Measurements from ENCODE around the gene TTYH2. TPM values are rescaled to one million over a fixed set of nuclear protein-coding genes. Genes with fewer than 3 reads are reported as not detected.
"Not testable (repeated sequence)": the region's sequence is repeated elsewhere in the genome, so short reads cannot be mapped to it uniquely, and the experiment has no call there.

The TTYH2 gene
- polyA plus RNA-seq, 1 donor from 2014 or later = 0.58 TPM

DNA sequence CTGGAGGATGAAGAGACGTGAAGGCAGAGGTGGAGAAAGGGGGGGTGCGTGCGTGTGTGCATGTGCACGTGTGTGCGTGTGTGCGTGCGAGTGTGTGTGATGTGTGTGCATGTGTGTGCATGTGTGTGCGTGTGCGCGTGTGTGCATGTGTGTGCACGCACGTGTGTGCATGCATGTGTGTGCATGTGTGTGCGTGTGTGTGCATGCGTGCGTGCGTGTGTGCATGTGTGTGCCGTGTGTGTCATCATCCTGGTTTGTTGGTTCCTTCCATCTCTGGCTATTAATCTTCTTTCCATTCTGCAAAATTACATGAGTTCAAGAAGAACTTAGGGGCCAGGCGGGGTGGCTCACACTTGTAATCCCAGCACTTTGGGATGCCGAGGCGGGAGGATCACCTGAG is 26.9 kb upstream of the TTYH2 start:
- Mint-ChIP-seq H3K27ac (no peak overlapping the region), H3K27me3 (peaks cover 14% of the 10 kb centered on the region), H3K9me3 (peaks cover 0 to 4% (median 0%) of the 10 kb centered on the region in 3 donors)

DNA sequence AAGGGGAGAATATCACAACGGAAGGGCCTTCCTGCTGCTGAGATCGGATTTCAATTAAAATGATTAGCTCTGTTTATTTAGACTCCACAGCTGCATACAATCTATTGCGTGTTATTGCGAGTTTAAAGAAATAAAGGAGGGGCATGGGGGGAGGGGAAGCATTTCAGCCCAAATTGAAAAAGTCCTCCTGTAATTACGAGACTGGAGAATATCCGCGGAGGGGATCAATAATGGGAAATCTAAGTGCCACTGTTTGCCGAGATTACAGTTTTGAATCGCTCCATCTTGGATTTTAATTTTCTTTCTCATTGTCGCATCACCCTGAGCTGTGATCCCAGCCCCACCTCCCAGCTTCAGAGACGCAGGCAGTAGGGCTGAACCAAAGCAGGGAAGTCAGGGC is 25.6 kb upstream of the TTYH2 start:
- no peak overlapping the region for H3K4me3 Mint-ChIP-seq
- H3K9me3 Mint-ChIP-seq = peaks cover 0 to 4% (median 0%) of the 10 kb centered on the region in 3 donors
- peaks cover under 1% of the 10 kb centered on the region for H3K36me3 Mint-ChIP-seq
- H3K4me1 Mint-ChIP-seq = peaks cover 0 to 1% (median 0%) of the 10 kb centered on the region in 3 donors
- H3K27ac Mint-ChIP-seq = no peak overlapping the region
- peaks cover 13% of the 10 kb centered on the region for H3K27me3 Mint-ChIP-seq

More for the DNA sequence above, 26.9 kb upstream of the TTYH2 start:
- Mint-ChIP-seq H3K4me1 (no peaks in the 10 kb centered on the region), H3K4me3 (no peak overlapping the region), H3K36me3 (no peaks in the 10 kb centered on the region)

DNA sequence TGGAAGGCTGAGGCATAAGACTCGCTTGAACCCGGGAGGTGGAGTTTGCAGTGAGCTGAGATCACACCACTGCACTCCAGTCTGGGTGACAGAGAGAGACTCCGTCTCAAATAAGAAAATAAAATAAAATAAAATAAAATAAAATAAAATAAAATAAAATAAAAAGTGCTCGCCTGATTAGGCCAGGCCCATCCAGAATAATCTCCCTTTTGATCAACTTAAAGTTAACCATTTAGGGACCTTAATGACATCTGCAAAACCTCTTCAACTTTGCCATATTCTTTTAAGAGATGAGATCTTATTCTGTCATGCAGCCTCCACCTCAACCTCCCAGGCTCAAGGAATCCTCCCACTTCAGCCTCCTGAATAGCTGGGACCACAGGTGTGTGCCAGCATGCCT is 24.7 kb upstream of the TTYH2 start:
- not testable (repeated sequence) for H3K4me1 Mint-ChIP-seq, H3K36me3 Mint-ChIP-seq, H3K27ac Mint-ChIP-seq, H3K4me3 Mint-ChIP-seq, H3K9me3 Mint-ChIP-seq
- H3K27me3 Mint-ChIP-seq = peaks cover 14% of the 10 kb centered on the region

DNA sequence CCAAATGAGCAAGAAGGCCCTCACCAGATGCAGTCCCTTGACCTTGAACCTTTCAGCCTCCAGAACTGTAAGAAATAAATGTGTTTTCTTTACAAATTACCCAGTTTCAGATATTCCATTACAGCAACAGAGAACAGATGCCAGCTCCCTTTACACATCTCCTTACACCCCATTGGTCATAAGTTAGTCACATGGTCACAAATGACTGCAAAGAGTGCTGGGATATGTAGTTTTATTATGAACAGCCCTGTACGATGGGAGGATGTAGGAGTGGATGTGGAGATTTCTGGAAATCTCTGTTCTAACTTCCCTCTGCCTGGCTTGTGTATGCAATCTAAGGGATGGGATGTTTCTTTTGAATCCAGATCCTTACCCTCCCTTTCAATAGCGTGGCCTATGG is 23.2 kb upstream of the TTYH2 start:
- H3K4me3 Mint-ChIP-seq = no peak overlapping the region
- peaks cover 0 to 4% (median 0%) of the 10 kb centered on the region in 3 donors for H3K9me3 Mint-ChIP-seq
- peaks cover 0 to 2% (median 0%) of the 10 kb centered on the region in 3 donors for H3K4me1 Mint-ChIP-seq
- peaks cover 1% of the 10 kb centered on the region for H3K36me3 Mint-ChIP-seq
- no peak overlapping the region for H3K27ac Mint-ChIP-seq
- peaks cover 25% of the 10 kb centered on the region for H3K27me3 Mint-ChIP-seq

DNA sequence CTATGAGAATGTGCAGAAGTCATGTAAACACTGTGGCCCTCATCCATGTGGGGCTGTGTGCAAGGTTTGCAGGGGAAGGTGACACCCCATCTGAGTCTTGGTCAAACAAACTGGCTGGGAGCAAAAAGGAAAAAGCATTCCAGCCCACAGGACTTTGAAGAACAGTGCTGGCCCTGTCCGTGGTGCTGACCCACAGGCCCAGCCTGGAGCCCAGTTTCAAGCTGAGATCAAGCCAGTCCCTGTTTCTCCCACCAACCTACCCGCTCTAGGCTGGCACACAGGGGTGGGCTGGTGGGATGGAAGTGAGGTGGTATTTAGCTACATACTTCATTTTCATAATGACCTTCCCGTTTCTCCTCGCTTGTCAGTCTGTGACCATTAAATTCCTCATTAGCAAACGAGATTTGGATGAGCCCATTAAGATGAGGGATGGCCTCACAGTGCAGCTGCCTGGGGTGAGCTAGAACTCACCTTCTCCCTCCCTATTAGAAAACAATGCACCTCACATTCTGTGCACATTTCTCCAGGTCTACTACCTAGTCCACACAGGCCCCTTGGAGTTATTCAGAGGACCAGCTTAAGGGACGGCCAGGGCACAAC is 22.5 kb upstream of the TTYH2 start:
- Mint-ChIP-seq H3K9me3 (peaks cover 0 to 4% (median 0%) of the 10 kb centered on the region in 3 donors), H3K27ac (no peak overlapping the region), H3K36me3 (peaks cover 1% of the 10 kb centered on the region), H3K27me3 (peaks cover 30% of the 10 kb centered on the region), H3K4me3 (no peak overlapping the region), H3K4me1 (peaks cover 0 to 2% (median 0%) of the 10 kb centered on the region in 3 donors)

DNA sequence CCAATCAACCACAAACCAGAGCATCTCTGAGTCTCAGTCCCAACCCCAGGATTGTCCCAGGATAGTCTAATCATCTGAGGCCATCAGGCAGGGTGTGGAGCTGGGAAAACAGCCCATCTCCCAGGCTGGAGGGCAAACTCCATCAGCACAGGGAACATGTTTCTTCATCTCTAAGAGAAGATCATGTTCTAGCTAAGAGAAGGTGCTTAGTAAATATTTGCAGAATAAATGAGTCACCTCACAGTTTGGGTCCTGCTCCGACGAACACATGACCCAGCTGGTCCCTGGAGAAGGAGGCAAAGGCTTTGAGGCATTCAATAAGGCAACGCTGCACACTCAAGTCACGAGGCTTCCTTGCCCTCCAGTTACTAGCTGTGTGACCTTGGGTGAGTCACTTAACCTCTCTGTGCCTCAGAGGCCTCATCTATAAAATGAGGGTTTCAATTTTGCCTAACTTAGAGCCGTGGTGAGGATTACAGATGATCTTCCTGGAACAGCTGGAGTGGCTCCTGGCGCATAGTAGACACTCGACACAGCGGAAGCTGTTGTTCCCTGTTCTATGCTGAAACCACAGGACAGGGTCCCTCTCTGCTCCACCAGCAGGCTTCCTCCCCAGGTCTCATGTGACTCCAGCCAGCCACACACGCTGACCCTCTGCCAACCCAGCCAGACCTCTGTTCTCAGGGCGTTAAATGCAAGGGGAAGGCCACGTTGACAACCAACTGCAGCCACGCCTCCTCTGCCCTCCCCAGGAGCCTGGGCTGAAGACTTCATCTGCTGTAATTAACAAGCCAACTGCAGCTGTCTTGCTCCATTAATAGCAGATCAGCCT is 20.2 kb upstream of the TTYH2 start:
- H3K4me3 Mint-ChIP-seq = no peak overlapping the region
- H3K27me3 Mint-ChIP-seq = peaks cover 33% of the 10 kb centered on the region
- H3K27ac Mint-ChIP-seq = no peak overlapping the region
- peaks cover 0 to 2% (median 0%) of the 10 kb centered on the region in 3 donors for H3K4me1 Mint-ChIP-seq
- peaks cover 0 to 4% (median 0%) of the 10 kb centered on the region in 3 donors for H3K9me3 Mint-ChIP-seq
- peaks cover 1% of the 10 kb centered on the region for H3K36me3 Mint-ChIP-seq

DNA sequence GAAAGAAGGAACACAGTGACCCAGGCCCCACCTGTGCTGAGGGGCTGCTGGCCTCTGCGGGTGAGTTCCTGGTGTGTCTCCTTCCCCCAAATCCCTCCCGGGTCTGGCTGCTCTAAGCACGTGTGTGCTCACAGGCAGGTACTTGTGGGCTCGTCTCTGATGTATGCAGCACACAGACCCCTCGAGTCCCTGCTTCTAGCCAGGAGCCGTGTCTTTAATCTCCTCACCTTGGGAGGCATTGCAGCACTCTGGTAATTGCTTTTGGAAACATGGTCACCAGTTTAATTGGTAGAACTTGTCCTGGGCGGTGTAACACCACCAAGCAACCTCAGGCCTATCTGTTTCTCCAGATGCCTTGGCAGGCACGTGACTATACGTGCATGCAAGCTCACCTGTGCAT is 18.7 kb upstream of the TTYH2 start:
- Mint-ChIP-seq H3K9me3 (peaks cover 0 to 4% (median 0%) of the 10 kb centered on the region in 3 donors), H3K27ac (peak overlapping the region in 1 of 3 donors; percentile 47), H3K27me3 (peaks cover 37% of the 10 kb centered on the region), H3K4me1 (peaks cover 0 to 5% (median 2%) of the 10 kb centered on the region in 3 donors), H3K36me3 (peaks cover 1% of the 10 kb centered on the region), H3K4me3 (no peak overlapping the region)

DNA sequence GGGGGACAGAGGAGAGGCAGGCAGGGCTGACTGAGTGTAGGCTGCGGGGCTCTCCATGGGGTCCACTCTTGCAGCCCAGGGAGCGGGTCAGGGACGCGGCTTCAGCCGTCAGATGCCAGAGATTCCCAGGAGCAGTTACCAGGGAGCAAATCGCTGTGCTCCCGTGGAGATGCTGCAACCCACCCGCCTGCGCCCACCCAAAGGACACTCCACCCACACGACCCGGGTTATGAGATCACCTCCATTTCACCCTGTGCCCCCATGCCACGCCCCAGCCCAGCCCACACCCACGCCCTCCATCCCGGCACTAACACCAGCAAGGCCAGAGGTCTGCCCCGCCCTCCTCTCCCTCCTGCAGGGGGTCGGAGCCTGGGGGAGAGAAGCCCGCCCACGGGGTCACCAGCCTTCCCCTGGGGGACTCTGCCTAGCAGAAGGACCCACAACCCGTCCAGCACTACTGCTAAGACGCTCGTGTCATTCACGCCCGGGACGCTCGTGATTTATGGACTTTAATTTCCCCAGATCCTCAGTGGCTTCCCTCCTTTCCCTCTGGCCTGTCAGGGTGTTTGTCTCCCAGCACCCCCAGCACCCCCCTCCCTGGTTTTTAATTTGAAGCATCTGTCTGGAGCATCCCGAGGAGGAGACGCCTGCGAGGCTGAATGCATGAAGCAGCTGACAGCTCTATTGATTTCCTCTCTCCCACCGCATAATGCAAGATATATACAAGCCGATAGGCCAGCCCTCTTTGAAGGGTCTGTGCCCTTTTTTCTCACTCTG is 16.6 kb upstream of the TTYH2 start:
- peaks cover 0 to 7% (median 3%) of the 10 kb centered on the region in 3 donors for H3K4me1 Mint-ChIP-seq
- H3K27ac Mint-ChIP-seq = no peak overlapping the region
- no peak overlapping the region for H3K4me3 Mint-ChIP-seq
- H3K9me3 Mint-ChIP-seq = no peaks in the 10 kb centered on the region
- peaks cover 1% of the 10 kb centered on the region for H3K36me3 Mint-ChIP-seq
- H3K27me3 Mint-ChIP-seq = peaks cover 49% of the 10 kb centered on the region

DNA sequence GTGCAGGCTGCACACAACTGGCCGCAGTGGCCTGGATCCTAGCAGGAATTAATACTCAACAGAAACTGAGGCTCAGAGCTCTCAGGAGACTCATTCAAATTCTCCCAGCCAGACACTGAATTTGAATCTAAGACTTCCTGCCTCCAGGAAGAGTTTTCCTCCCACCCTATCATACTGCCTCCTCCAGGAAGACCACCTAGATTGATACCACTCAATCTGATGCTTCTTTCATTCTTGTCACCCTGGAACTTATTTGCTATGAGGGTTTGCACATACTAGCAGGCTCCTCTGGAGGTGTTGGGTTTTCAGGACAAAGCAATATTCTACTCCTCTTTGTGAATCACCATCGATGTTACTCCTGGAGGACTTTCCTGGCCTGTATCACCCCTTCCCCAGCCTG is 15.6 kb upstream of the TTYH2 start:
- H3K36me3 Mint-ChIP-seq = peaks cover under 1% of the 10 kb centered on the region
- no peaks in the 10 kb centered on the region for H3K9me3 Mint-ChIP-seq
- peaks cover 52% of the 10 kb centered on the region for H3K27me3 Mint-ChIP-seq
- peaks cover 3 to 5% (median 4%) of the 10 kb centered on the region in 3 donors for H3K4me1 Mint-ChIP-seq
- H3K4me3 Mint-ChIP-seq = no peak overlapping the region
- H3K27ac Mint-ChIP-seq = no peak overlapping the region

DNA sequence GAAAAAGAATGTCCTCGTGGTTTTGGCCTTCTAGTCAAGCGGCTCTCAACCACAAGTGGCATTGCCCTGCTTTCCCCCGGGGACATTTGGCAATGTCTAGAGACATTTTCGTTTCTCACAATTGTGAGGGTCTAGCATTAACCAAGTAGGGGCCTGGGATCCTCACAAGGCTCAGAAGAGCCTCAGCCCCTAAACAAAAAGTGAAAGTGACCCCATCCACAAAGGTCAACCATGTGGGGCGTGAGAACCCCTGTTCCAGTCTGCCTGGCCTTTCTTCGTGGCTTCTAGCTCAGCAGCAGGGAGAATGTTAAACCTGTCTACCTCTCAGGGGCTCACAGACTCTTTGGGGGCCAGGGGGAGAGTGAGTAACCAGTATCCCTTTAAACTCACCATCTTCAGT is 14.7 kb upstream of the TTYH2 start:
- H3K9me3 Mint-ChIP-seq = no peaks in the 10 kb centered on the region
- H3K27me3 Mint-ChIP-seq = peaks cover 46% of the 10 kb centered on the region
- peak overlapping the region in 1 of 3 donors; percentile 81 for H3K27ac Mint-ChIP-seq
- H3K4me3 Mint-ChIP-seq = peak overlapping the region in 2 of 4 donors; percentile 10 to 83
- H3K36me3 Mint-ChIP-seq = no peaks in the 10 kb centered on the region
- H3K4me1 Mint-ChIP-seq = peaks cover 6 to 8% (median 8%) of the 10 kb centered on the region in 3 donors

DNA sequence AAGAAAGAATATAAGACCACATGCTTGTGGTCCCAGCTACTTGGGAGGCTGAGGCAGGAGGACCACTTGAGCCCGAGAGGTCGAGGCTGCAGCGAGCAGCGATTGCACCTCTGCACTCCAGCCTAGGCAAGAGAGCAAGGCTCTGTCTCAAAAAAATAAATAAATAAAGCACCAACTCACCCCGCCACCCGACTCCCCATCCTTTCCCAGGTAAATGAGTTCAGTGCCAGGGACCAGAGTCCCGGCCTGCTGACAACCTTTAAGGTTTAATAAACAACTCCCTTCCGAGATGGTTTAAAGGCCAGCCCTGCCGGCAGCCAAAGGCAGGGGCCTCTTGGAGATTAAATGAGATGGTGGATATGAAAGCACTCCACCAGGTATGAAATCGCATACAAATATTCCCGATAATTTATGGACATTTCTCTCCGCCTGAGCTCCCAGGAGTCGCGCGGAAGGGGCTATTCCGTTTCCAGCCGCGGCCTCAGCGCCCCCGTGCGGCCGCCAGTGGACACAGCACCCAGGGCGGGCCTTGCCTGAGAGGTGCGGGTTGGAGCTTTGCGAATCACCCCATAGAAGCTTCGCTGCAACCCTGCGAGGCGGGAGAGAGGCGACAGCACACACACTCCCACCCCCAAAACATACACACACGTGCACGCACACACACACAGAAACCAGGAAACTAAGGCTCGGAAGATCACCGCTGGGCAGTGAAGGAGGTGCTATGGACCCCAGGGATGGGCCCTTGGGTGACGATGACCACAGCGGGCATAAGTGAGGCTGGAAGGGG is 13.9 kb upstream of the TTYH2 start:
- no peaks in the 10 kb centered on the region for H3K36me3 Mint-ChIP-seq

DNA sequence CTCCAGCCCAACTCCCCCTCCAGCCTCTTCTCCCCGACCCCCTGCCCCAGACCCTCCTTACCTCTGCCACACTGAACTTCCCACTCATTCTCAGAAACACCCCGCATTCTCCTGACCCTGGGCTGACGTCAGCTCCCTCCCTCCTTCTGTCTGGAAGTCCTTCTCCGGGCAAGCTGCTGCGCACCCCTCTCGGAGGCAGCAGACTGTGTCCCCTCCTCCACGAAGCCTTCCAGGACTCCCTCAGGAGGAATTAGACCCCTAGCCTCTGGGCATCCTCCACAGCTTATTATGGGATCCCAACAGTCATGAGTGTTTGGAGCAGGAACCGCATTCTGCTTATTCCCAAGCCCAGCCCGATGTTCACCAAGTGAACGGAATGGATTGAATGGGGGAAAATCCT is 13.3 kb upstream of the TTYH2 start:
- Mint-ChIP-seq H3K9me3 (no peaks in the 10 kb centered on the region), H3K36me3 (no peaks in the 10 kb centered on the region), H3K27me3 (peaks cover 36% of the 10 kb centered on the region), H3K4me1 (peaks cover 10 to 12% (median 12%) of the 10 kb centered on the region in 3 donors), H3K4me3 (peak overlapping the region in 2 of 4 donors; percentile 22 to 70), H3K27ac (peak overlapping the region in 1 of 3 donors; percentile 87)

More for the DNA sequence above, 13.9 kb upstream of the TTYH2 start:
- Mint-ChIP-seq H3K27ac (peak overlapping the region; percentile 80 to 83 (median 81)), H3K9me3 (no peaks in the 10 kb centered on the region), H3K27me3 (peaks cover 38% of the 10 kb centered on the region), H3K4me3 (peak overlapping the region; percentile 26 to 78 (median 73)), H3K4me1 (peaks cover 6 to 9% (median 8%) of the 10 kb centered on the region in 3 donors)

DNA sequence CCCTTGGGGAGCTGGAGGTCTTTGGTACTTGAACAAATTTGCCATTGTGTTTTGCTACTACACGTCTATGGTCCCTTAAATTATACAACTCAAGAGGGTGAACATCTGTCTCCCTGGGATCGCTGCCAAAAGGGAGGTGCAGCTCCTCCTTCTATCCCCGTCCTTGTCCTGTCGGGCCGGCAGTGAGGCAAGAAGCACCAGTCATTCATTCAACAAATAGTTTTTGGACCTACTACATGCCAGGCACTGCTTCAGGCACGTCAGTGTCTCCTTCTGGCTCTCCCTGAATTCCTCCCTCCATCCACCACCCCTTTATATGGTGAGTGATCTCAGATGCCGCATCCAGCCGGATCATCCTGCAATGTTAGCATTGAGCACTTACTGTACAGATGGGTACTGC is 12.1 kb upstream of the TTYH2 start:
- Mint-ChIP-seq H3K4me1 (peaks cover 16 to 18% (median 16%) of the 10 kb centered on the region in 3 donors), H3K27me3 (peaks cover 28% of the 10 kb centered on the region), H3K9me3 (no peaks in the 10 kb centered on the region), H3K27ac (peak overlapping the region in 1 of 3 donors; percentile 87), H3K36me3 (no peaks in the 10 kb centered on the region), H3K4me3 (peak overlapping the region in 1 of 4 donors; percentile 93)

DNA sequence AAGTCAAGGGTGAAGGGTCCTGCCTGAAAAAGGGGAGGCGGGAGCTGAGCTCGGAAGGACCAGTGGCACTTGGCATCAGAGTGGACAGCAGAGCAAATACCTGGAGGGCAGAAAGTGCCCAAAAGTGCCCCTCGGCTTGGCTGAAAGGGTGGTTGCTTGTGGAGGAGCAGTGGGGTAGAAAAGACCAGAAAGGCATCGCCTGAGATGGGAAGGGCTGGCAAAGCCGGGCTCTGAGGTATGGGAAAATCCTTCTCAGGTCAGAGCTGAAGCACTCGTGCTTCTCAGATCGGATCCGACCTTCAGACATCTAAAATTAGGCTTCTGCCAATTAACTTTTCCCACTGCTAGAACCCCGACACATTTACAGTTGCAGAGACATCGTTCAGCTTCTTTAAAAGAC is 11.4 kb upstream of the TTYH2 start:
- Mint-ChIP-seq H3K4me1 (peaks cover 19 to 21% (median 19%) of the 10 kb centered on the region in 3 donors), H3K9me3 (no peaks in the 10 kb centered on the region), H3K4me3 (peak overlapping the region in 2 of 4 donors; percentile 33 to 93), H3K27me3 (peaks cover 27% of the 10 kb centered on the region), H3K36me3 (no peaks in the 10 kb centered on the region), H3K27ac (peak overlapping the region in 1 of 3 donors; percentile 87)
